ENCODE data around the gene IQSEC1.

IQSEC1 gene

GRCh38 chr3:12901623-12902045 lies 171.6 kb downstream of the IQSEC1 start:
- Histone ChIP-seq H3K27ac (ENCODE audit: low read length) (no peak overlapping the region), H3K36me3 (ENCODE audit: control insufficient read depth, low read depth, low read length) (peaks cover 17% of the 10 kb centered on the region)

GRCh38 chr3:12900885-12901411 lies 172.3 kb downstream of the IQSEC1 start:
- Histone ChIP-seq H3K4me3 (ENCODE audit: low read length) (no peak overlapping the region), H3K9ac (ENCODE audit: low read length) (no peak overlapping the region), H3K36me3 (ENCODE audit: control insufficient read depth, low read depth, low read length) (peaks cover 14% of the 10 kb centered on the region), H3K27me3 (ENCODE audit: control insufficient read depth, insufficient read depth, low read length) (no peaks in the 10 kb centered on the region), H3K4me1 (ENCODE audit: control insufficient read depth, low read depth, low read length) (peaks cover 4% of the 10 kb centered on the region), H3K27ac (ENCODE audit: low read length) (no peak overlapping the region), H3K9me3 (ENCODE audit: control insufficient read depth, low read depth, low read length) (no peaks in the 10 kb centered on the region)

More at GRCh38 chr3:12901623-12902045, 171.6 kb downstream of the IQSEC1 start:
- H3K9ac ChIP-seq (ENCODE audit: low read length): no peak overlapping the region
- no peaks in the 10 kb centered on the region for H3K9me3 ChIP-seq (ENCODE audit: control insufficient read depth, low read depth, low read length)
- no peak overlapping the region for H3K4me3 ChIP-seq (ENCODE audit: low read length)
- no peaks in the 10 kb centered on the region for H3K27me3 ChIP-seq (ENCODE audit: control insufficient read depth, insufficient read depth, low read length)
- H3K4me1 ChIP-seq (ENCODE audit: control insufficient read depth, low read depth, low read length): peaks cover 4% of the 10 kb centered on the region

GRCh38 chr3:12898965-12899755 lies 174.1 kb downstream of the IQSEC1 start:
- H3K36me3 ChIP-seq (ENCODE audit: control insufficient read depth, low read depth, low read length): peaks cover 9% of the 10 kb centered on the region
- H3K4me1 ChIP-seq (ENCODE audit: control insufficient read depth, low read depth, low read length): peaks cover 4% of the 10 kb centered on the region
- H3K27ac ChIP-seq (ENCODE audit: low read length): no peak overlapping the region
- H3K9ac ChIP-seq (ENCODE audit: low read length): no peak overlapping the region
- H3K4me3 ChIP-seq (ENCODE audit: low read length): no peak overlapping the region
- H3K9me3 ChIP-seq (ENCODE audit: control insufficient read depth, low read depth, low read length): no peaks in the 10 kb centered on the region
- H3K27me3 ChIP-seq (ENCODE audit: control insufficient read depth, insufficient read depth, low read length): peaks cover under 1% of the 10 kb centered on the region

DNA sequence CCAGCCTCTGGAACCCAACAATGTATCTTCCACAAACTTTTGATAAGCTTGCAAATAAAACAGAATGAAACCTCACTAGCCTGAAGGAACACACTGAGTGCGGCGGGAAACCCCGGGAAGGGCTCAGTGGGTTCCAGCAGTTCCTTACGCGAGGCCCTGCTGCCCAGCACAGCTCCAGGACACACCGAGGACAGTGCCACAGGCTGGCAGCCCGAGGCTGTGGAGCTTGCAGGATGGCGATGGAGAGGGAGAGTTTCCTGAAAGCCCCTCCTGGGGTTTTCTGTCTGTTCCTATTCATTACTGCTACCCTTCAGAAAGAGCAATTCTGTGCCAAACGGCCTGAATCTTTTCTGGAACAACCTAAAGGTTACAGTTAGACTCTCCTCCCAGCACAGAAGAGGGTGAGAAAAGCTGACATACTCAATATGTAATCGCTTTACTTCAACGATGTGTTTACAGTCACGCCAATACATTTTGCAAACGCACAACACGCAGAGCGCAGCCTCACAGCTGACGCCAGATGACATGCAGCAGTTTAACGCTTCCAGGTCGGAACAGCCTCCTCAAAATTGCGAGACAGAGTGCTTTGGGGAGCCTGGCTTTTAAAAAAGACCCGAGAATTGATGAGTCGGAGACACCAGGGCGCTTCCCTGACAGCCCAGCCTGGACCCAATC lies 174.8 kb downstream of the IQSEC1 start:
- H3K9me3 ChIP-seq (ENCODE audit: control insufficient read depth, low read depth, low read length): no peaks in the 10 kb centered on the region
- no peak overlapping the region for H3K27ac ChIP-seq (ENCODE audit: low read length)
- no peak overlapping the region for H3K4me3 ChIP-seq (ENCODE audit: low read length)
- H3K4me1 ChIP-seq (ENCODE audit: control insufficient read depth, low read depth, low read length): peaks cover 4% of the 10 kb centered on the region
- no peak overlapping the region for H3K9ac ChIP-seq (ENCODE audit: low read length)
- peaks cover 9% of the 10 kb centered on the region for H3K36me3 ChIP-seq (ENCODE audit: control insufficient read depth, low read depth, low read length)
- peaks cover 4% of the 10 kb centered on the region for H3K27me3 ChIP-seq (ENCODE audit: control insufficient read depth, insufficient read depth, low read length)

- Histone ChIP-seq H3K27me3 (ENCODE audit: control insufficient read depth, insufficient read depth, low read length) (peaks cover 4% of the 10 kb centered on the region), H3K4me3 (ENCODE audit: low read length) (no peak overlapping the region), H3K27ac (ENCODE audit: low read length) (no peak overlapping the region), H3K4me1 (ENCODE audit: control insufficient read depth, low read depth, low read length) (peaks cover 4% of the 10 kb centered on the region), H3K36me3 (ENCODE audit: control insufficient read depth, low read depth, low read length) (peaks cover 9% of the 10 kb centered on the region), H3K9me3 (ENCODE audit: control insufficient read depth, low read depth, low read length) (no peaks in the 10 kb centered on the region), H3K9ac (ENCODE audit: low read length) (no peak overlapping the region)
Measured at GRCh38 chr3:12897381-12898289, 175.6 kb downstream of the IQSEC1 start.

- Histone ChIP-seq H3K27me3 (ENCODE audit: control insufficient read depth, insufficient read depth, low read length) (peaks cover 9% of the 10 kb centered on the region), H3K4me1 (ENCODE audit: control insufficient read depth, low read depth, low read length) (peaks cover 4% of the 10 kb centered on the region), H3K9me3 (ENCODE audit: control insufficient read depth, low read depth, low read length) (no peaks in the 10 kb centered on the region), H3K36me3 (ENCODE audit: control insufficient read depth, low read depth, low read length) (peaks cover 9% of the 10 kb centered on the region), H3K9ac (ENCODE audit: low read length) (no peak overlapping the region), H3K4me3 (ENCODE audit: low read length) (no peak overlapping the region), H3K27ac (ENCODE audit: low read length) (no peak overlapping the region)
Measured at GRCh38 chr3:12896063-12896985, 176.9 kb downstream of the IQSEC1 start.

DNA sequence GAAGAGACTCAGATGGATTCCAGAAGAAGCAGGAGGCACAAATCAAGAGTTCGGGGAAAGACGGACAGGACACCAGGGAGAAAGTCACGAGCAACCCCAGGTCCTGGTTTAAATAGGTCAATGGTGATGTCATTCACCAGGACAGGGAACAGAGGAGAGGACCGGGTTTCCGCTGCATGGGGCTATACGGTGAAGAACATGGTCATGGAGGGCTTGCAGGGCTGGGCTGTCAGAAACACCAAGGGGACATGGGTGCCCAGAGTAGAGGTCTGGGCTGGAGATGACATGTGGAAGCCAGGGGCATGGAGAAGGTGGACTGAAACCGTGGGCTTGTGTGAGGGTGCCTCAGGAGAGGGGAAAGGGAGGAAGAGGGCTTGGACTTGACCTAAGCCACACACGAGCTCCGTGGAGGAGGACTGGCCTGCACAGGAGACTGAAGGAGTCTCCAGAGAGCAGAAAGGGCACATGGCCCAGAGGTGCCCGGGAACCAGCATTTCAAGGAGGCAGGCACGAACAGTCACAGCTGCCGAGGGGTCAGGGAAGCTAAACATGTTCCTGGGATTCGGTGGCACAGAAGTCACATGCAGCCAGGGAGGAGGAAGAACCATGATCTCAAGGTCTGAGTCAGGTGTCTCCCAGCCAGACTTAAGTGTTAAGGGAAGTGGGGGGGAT lies 177.7 kb downstream of the IQSEC1 start:
- Histone ChIP-seq H3K27ac (ENCODE audit: low read length) (no peak overlapping the region), H3K4me1 (ENCODE audit: control insufficient read depth, low read depth, low read length) (peaks cover 4% of the 10 kb centered on the region), H3K27me3 (ENCODE audit: control insufficient read depth, insufficient read depth, low read length) (peaks cover 17% of the 10 kb centered on the region), H3K9ac (ENCODE audit: low read length) (no peak overlapping the region), H3K4me3 (ENCODE audit: low read length) (no peak overlapping the region), H3K36me3 (ENCODE audit: control insufficient read depth, low read depth, low read length) (peaks cover 9% of the 10 kb centered on the region), H3K9me3 (ENCODE audit: control insufficient read depth, low read depth, low read length) (no peaks in the 10 kb centered on the region)

GRCh38 chr3:12894629-12895028 lies 178.6 kb downstream of the IQSEC1 start:
- Histone ChIP-seq H3K9ac (ENCODE audit: low read length) (no peak overlapping the region), H3K4me1 (ENCODE audit: control insufficient read depth, low read depth, low read length) (peaks cover 4% of the 10 kb centered on the region), H3K36me3 (ENCODE audit: control insufficient read depth, low read depth, low read length) (peaks cover 6% of the 10 kb centered on the region), H3K27ac (ENCODE audit: low read length) (no peak overlapping the region), H3K9me3 (ENCODE audit: control insufficient read depth, low read depth, low read length) (no peaks in the 10 kb centered on the region), H3K27me3 (ENCODE audit: control insufficient read depth, insufficient read depth, low read length) (peaks cover 23% of the 10 kb centered on the region), H3K4me3 (ENCODE audit: low read length) (no peak overlapping the region)

- H3K4me3 ChIP-seq (ENCODE audit: low read length): no peak overlapping the region
- H3K36me3 ChIP-seq (ENCODE audit: control insufficient read depth, low read depth, low read length): peaks cover 4% of the 10 kb centered on the region
- peaks cover 23% of the 10 kb centered on the region for H3K27me3 ChIP-seq (ENCODE audit: control insufficient read depth, insufficient read depth, low read length)
- H3K27ac ChIP-seq (ENCODE audit: low read length): no peak overlapping the region
- no peak overlapping the region for H3K9ac ChIP-seq (ENCODE audit: low read length)
- H3K9me3 ChIP-seq (ENCODE audit: control insufficient read depth, low read depth, low read length): no peaks in the 10 kb centered on the region
- H3K4me1 ChIP-seq (ENCODE audit: control insufficient read depth, low read depth, low read length): peaks cover 4% of the 10 kb centered on the region
Measured at GRCh38 chr3:12893852-12894251, 179.4 kb downstream of the IQSEC1 start.

DNA sequence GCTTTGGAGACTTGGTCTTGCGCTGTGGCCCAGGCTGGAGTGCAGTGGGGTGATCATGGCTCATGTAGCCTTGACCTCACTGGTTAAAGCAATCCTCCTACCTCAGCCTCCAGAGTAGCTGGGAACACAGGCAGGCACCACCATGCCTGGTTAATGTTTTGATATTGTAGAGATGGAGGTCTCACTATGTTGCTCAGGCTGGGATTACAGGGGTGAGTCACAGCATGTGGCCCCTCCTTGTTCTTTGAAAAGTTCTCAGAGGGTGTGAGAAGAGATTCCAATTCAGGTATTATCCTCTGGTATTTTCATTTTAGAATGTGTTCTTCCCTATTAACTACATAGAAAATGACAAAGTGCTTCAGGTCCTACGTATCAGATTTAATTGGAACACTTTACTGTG lies 180.0 kb downstream of the IQSEC1 start:
- Histone ChIP-seq H3K27ac (ENCODE audit: low read length) (no peak overlapping the region), H3K4me1 (ENCODE audit: control insufficient read depth, low read depth, low read length) (peaks cover 4% of the 10 kb centered on the region), H3K27me3 (ENCODE audit: control insufficient read depth, insufficient read depth, low read length) (peaks cover 23% of the 10 kb centered on the region), H3K36me3 (ENCODE audit: control insufficient read depth, low read depth, low read length) (peaks cover 4% of the 10 kb centered on the region), H3K9me3 (ENCODE audit: control insufficient read depth, low read depth, low read length) (no peaks in the 10 kb centered on the region), H3K9ac (ENCODE audit: low read length) (no peak overlapping the region), H3K4me3 (ENCODE audit: low read length) (no peak overlapping the region)

Data from iPS-18a (cell line).